ENCODE data around the gene ZFHX3.

Gene ZFHX3

DNA sequence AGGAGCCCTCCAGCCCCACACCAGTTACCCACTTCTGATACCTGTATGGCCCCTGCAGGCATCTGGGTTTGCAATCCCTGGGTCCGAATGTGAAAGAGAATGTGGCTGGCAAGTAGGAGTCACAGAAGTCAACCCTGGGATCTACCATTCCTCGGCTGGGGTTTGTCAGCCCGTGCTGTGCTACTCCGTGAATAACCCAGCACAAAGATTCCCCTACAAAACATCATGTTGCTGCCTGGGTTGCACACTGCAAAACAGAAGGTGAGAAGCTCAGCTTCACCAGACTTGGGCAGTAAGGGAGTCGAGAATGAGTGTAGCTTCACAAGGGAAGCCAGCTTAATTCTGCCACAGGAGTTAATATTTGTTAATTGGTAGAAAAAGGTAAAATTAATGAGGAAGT lies 137.1 kb downstream of the ZFHX3 start:
- Histone ChIP-seq H3K4me1 (peaks cover 0 to 18% (median 4%) of the 10 kb centered on the region in 10 experiments; a peak in 8 of 20 replicates), H4K20me1 (peaks cover 0 to 100% (median 0%) of the 10 kb centered on the region in 11 experiments; a peak in 6 of 22 replicates), H3K27me3 (no peaks in the 10 kb centered on the region), H3K4me3 (no peak overlapping the region), H3K4me2 (no peak overlapping the region), H3K9ac (no peak overlapping the region), H3K36me3 (peaks cover 0 to 28% (median 0%) of the 10 kb centered on the region in 11 experiments; a peak in 4 of 22 replicates), H3K27ac (no peak overlapping the region), H3K9me3 (replicated peaks in 1 of 11) (no peaks in the 10 kb centered on the region)
- TF ChIP-seq Cebpa-rat (IDR thresholded peaks at IDR 0.05) = no peak

DNA sequence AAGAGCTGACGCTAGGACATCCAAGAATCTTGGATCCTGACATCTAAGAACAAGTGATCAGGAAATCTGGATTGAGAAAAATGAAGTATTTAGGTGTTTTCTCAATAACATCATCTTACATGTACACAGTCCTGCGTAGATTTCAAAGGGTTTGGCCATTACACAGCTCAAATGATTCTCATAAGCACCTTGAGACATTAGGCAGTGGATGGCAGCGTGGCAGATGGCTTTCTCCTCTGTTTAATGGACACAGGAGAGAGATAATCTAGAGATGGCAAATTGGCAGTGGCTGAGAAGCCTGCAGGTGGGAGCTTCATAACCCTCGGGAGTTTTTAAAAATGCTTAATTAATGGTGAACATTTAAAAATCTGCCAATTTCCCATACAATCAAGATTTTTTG lies 137.5 kb downstream of the ZFHX3 start:
- Histone ChIP-seq H3K4me2 (no peak overlapping the region), H3K9me3 (replicated peaks in 1 of 11) (no peaks in the 10 kb centered on the region), H3K9ac (no peak overlapping the region), H3K27me3 (no peaks in the 10 kb centered on the region), H4K20me1 (peaks cover 0 to 100% (median 0%) of the 10 kb centered on the region in 11 experiments; a peak in 6 of 22 replicates), H3K4me3 (no peak overlapping the region), H3K4me1 (peaks cover 0 to 18% (median 4%) of the 10 kb centered on the region in 10 experiments; a peak in 8 of 20 replicates), H3K27ac (no peak overlapping the region), H3K36me3 (peaks cover 0 to 25% (median 0%) of the 10 kb centered on the region in 11 experiments; a peak in 4 of 22 replicates)
- TF ChIP-seq Cebpa-rat (IDR thresholded peaks at IDR 0.05) = no peak

DNA sequence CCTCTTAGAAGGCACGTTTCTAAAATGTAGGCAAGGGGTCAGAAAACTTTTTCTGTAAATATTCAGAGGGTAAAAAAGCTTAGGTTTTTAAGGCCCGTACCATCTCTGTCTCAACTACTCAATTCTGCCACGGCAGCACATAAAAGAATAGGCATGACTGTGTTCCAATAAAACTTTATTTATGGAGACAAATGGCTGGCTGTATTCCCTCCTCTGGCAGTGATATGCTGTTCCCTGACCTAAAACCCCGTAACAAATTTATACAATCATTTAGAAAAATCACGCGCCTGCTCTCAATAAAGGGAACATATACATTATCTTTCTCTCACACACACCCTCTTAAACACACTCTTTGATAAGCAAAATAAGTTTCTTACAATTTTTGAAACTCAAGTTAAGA lies 138.7 kb downstream of the ZFHX3 start:
- TF ChIP-seq Cebpa-rat (IDR thresholded peaks at IDR 0.05) = no peak
- Histone ChIP-seq H3K9me3 (replicated peaks in 1 of 11) (no peaks in the 10 kb centered on the region), H3K27ac (no peak overlapping the region), H3K9ac (no peak overlapping the region), H4K20me1 (peaks cover 0 to 100% (median 0%) of the 10 kb centered on the region in 11 experiments; a peak in 6 of 22 replicates), H3K36me3 (peaks cover 0 to 15% (median 0%) of the 10 kb centered on the region in 11 experiments; a peak in 4 of 22 replicates), H3K4me1 (peaks cover 0 to 18% (median 4%) of the 10 kb centered on the region in 10 experiments; a peak in 8 of 20 replicates), H3K4me2 (peak overlapping the region in 2 of 11 experiments; percentile 6 to 36; a peak in 2 of 22 replicates), H3K4me3 (no peak overlapping the region), H3K27me3 (no peaks in the 10 kb centered on the region)

DNA sequence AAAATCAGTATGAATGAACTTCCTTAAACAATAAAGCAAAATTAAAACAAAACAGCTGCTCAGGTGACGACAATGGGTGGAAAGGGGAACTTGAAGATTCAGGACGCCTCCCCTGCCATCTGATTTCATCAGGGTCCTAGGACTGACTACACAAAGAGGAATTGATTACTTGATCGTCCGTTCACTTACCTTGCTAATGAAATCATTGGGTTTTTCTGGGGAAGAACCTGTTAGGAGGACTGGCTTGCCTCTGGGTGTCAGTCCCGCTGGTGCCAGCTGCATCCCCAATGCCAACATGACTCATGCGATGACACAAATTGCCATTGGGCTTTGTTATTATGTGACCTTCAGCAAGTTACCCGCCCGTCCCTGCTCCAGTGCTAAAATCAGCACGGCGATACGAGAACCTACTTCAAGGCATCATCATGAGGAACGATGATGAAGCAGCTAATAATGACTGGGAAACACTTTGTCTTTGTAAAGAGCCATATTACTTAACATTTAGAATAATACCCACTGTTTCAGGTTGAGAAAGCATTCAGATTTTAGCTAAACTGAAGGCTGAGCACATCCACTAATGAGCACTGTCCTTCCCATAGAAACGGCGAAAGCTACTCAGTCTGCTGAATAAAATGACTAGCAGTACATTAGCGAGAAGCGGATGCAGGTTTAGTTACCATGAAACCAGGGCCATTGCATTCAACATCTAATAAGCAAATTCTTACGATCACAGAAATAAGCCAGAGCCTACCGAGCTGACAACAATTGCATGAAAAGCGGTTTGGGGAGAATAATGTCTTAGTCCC lies 139.4 kb downstream of the ZFHX3 start:
- Histone ChIP-seq H3K4me2 (peak overlapping the region in 3 of 11 experiments; percentile 10 to 36 (median 18); a peak in 7 of 22 replicates), H4K20me1 (peaks cover 0 to 100% (median 0%) of the 10 kb centered on the region in 11 experiments; a peak in 6 of 22 replicates), H3K4me3 (no peak overlapping the region), H3K36me3 (peaks cover 0 to 15% (median 0%) of the 10 kb centered on the region in 11 experiments; a peak in 3 of 22 replicates), H3K9me3 (replicated peaks in 1 of 11) (no peaks in the 10 kb centered on the region), H3K4me1 (peaks cover 0 to 18% (median 4%) of the 10 kb centered on the region in 10 experiments; a peak in 8 of 20 replicates), H3K27me3 (no peaks in the 10 kb centered on the region), H3K27ac (no peak overlapping the region), H3K9ac (no peak overlapping the region)
- no peak for TF ChIP-seq Cebpa-rat (IDR thresholded peaks at IDR 0.05)

DNA sequence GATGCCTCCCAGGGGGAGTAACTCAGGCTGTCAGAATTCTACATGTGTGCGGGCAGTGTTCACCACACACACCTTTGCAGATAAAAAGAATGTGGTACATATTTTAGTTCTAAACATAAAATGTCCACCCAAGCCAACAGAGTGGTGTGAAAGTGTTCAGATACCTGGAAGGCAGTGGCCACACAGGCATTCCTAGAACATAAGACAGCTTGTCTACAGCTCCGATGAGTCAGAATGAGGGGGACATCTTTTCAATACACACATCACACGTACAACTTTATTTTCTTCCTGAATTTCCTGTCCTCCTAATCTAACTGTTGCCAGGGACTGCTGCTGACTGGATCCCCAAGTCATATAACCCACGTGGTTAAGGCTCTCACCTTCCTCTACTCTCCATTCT lies 142.3 kb downstream of the ZFHX3 start:
- H3K4me1 ChIP-seq = peaks cover 8 to 20% (median 17%) of the 10 kb centered on the region in 10 experiments
- H3K9me3 ChIP-seq (replicated peaks in 1 of 11) = no peaks in the 10 kb centered on the region
- H3K27ac ChIP-seq = no peak overlapping the region
- no peak overlapping the region for H3K4me2 ChIP-seq
- TF ChIP-seq Cebpa-rat (IDR thresholded peaks at IDR 0.05) = no peak
- peaks cover 0 to 100% (median 0%) of the 10 kb centered on the region in 11 experiments; a peak in 5 of 22 replicates for H4K20me1 ChIP-seq
- no peak overlapping the region for H3K4me3 ChIP-seq
- H3K27me3 ChIP-seq = no peaks in the 10 kb centered on the region
- H3K36me3 ChIP-seq = peaks cover 0 to 30% (median 0%) of the 10 kb centered on the region in 11 experiments; a peak in 4 of 22 replicates
- no peak overlapping the region for H3K9ac ChIP-seq

DNA sequence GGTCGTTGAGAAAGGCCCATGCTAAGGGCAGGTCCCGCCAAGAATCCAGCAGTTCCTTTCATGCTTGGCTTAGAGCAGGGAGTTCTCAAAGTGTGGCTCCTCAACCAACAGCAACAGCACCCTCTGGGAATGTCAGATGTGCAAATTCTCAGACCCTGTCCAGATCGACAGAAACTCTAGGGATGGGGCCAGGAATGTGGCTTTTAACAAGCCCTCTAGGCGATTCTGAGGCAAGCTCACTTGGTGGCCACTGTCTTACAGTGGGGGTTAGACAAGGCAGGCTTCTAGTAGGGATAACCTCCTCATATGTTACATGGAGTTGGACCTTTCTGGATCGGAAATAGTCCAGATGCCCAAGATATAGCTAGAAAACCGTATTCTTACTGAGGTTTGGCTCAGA lies 144.8 kb downstream of the ZFHX3 start:
- Histone ChIP-seq H3K4me1 (peaks cover 4 to 41% (median 21%) of the 10 kb centered on the region in 10 experiments), H3K9me3 (replicated peaks in 1 of 11) (no peaks in the 10 kb centered on the region), H3K4me3 (no peak overlapping the region), H4K20me1 (peaks cover 0 to 100% (median 0%) of the 10 kb centered on the region in 11 experiments; a peak in 5 of 22 replicates), H3K27me3 (no peaks in the 10 kb centered on the region), H3K9ac (no peak overlapping the region), H3K27ac (no peak overlapping the region), H3K4me2 (no peak overlapping the region), H3K36me3 (peaks cover 0 to 36% (median 0%) of the 10 kb centered on the region in 11 experiments; a peak in 4 of 22 replicates)
- no peak for TF ChIP-seq Cebpa-rat (IDR thresholded peaks at IDR 0.05)

DNA sequence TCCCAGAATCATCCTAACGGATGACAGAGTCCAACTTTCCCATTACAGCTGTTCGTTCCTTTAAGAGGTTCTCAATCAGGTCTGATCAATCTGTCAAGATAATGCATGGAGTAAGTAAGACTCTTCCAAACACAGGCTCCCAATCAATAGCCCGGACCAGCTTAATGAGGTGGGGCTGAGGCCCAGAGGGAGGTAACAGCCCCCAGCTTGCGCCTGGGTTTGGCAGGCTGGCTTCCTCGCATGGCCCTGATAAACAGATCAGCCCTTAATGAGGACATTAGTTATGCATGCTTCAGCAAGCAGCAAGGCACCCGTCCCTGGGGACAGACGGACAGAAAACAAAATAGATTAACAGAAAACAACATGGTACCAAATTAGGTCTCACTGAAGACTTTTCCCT lies 145.7 kb downstream of the ZFHX3 start:
- peak overlapping the region in 6 of 11 experiments; percentile 15 to 62 (median 30); a peak in 9 of 22 replicates for H3K4me2 ChIP-seq
- H3K27me3 ChIP-seq = no peaks in the 10 kb centered on the region
- peaks cover 0 to 43% (median 0%) of the 10 kb centered on the region in 11 experiments; a peak in 3 of 22 replicates for H3K36me3 ChIP-seq
- H3K9me3 ChIP-seq (replicated peaks in 1 of 11) = no peaks in the 10 kb centered on the region
- H3K4me1 ChIP-seq = peaks cover 0 to 43% (median 22%) of the 10 kb centered on the region in 10 experiments; a peak in 18 of 20 replicates
- H3K27ac ChIP-seq = no peak overlapping the region
- no peak overlapping the region for H3K9ac ChIP-seq
- H3K4me3 ChIP-seq = no peak overlapping the region
- H4K20me1 ChIP-seq = peaks cover 0 to 100% (median 0%) of the 10 kb centered on the region in 11 experiments; a peak in 5 of 22 replicates
- TF ChIP-seq Cebpa-rat (IDR thresholded peaks at IDR 0.05) = no peak

DNA sequence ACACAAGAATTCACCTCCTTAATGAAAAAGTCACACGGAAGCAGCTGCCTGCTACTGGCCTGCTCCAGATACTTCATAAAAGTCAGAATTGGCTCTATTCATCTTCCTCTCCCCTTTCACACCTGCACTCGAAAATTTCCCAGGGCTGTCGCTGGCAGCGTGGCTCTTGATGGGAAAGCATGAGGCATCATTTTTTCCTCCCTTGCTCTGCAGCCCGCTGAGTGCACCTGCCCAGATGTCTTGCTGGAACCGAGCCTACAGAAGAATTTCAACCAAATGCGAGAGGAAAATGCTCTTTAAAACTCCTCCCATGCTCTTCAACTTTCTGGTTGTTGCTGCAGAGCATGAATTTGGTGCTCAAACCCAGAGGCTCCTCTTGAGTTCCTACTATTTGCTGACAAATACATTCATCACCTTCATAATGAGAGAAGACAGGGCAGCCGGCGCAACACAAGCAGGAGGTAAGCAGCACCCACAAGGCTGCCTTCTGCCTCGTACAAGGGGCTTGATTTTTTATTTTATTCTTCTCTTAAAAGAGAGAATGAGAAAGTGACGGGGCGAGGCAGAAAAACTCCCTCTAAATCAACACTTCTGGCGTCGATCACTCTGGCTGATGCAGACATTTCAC lies 146.8 kb downstream of the ZFHX3 start:
- Histone ChIP-seq H3K27ac (no peak overlapping the region), H3K4me2 (peak overlapping the region in 7 of 11 experiments; percentile 18 to 62 (median 55); a peak in 10 of 22 replicates), H3K4me1 (peaks cover 2 to 54% (median 32%) of the 10 kb centered on the region in 10 experiments; a peak in 18 of 20 replicates), H3K36me3 (peaks cover 0 to 50% (median 0%) of the 10 kb centered on the region in 11 experiments; a peak in 3 of 22 replicates), H3K4me3 (no peak overlapping the region), H3K9ac (no peak overlapping the region), H4K20me1 (peaks cover 0 to 100% (median 0%) of the 10 kb centered on the region in 11 experiments; a peak in 5 of 22 replicates), H3K9me3 (replicated peaks in 1 of 11) (no peaks in the 10 kb centered on the region), H3K27me3 (no peaks in the 10 kb centered on the region)
- TF ChIP-seq Cebpa-rat (IDR thresholded peaks at IDR 0.05) = no peak

All from BLaER1 treated with 17β-estradiol and CSF1 and Interleukin-3, amounts not matched to agents 10 nM and 100 nM (cell line).